HepG2 (cell line): ENCODE results near the gene HBD. TPM values are rescaled to one million over a fixed set of nuclear protein-coding genes. Genes with fewer than 3 reads are reported as not detected.
A peak's percentile ranks its signal among the peaks of the same experiment; 100 is the strongest.

ENCODE experiments used
- ATAC-seq: fragments of 200-7000 bp; cut with Tn5 transposase; 3 replicates; pipeline ENCODE4 v1.9.1; 2020; ENCODE audit warnings: mild to moderate bottlenecking, moderate library complexity
- BruUV-seq: library from RNA; stranded (reverse); fragments of 400-500 nt; replicated peaks from 2 replicates; lab custom pipeline; 2021; lab: Mats Ljungman, UMichigan
- CTCF ChIA-PET: fragments of 300-600 bp; formaldehyde crosslinking; extraction: SDS; loops from one replicate; lab custom pipeline; 2021; ENCODE audit warnings: low total read pairs, inconsistent platforms, low intra/inter-chr PET ratio; lab: Yijun Ruan, JAX
- POLR2A ChIA-PET: fragments of 350-600 bp; sonication (Branson Sonifier 250); formaldehyde crosslinking; loops from one replicate; lab custom pipeline; 2020; ENCODE audit warnings: antibody characterized with exemption, inconsistent platforms; lab: Yijun Ruan, JAX
- DNase-seq: peaks from one replicate; pipeline ENCODE4 v3.0.0-alpha.2; 2015; ENCODE audit warnings: low spot score
- FAIRE-seq: peaks from 3 replicates; lab custom pipeline; 2011; peaks lifted over from hg19 to GRCh38; lab: Jason Lieb, UNC
- H2AFZ ChIP-seq: one replicate; pipeline ENCODE4 v1.6.1; 2011; ENCODE audit warnings: low read length, inconsistent platforms
- H3K27ac ChIP-seq: fragments of 300-600 bp; 3 replicates; pipeline ENCODE4 v1.8.0; 2011; ENCODE audit warnings: mixed run types, mild to moderate bottlenecking, mixed read lengths, low read length, inconsistent platforms; ENCODE audit not compliant: insufficient read depth; ENCODE audit errors: extremely low read length
- H3K27me3 ChIP-seq, 2 experiments: fragments of 200-600 bp in 1 of 2; 2 replicates in 1 of 2; 3 replicates in 1 of 2; pipeline versions ENCODE4 v1.6.0 to v1.8.0; 2011; ENCODE audit warnings: low read length in 2 of 2, mild to moderate bottlenecking in 2 of 2, moderate library complexity in 2 of 2, inconsistent platforms in 1 of 2; ENCODE audit not compliant: insufficient read depth in 2 of 2, control insufficient read depth in 1 of 2
- H3K36me3 ChIP-seq, 2 experiments: fragments of 200-600 bp in 1 of 2; replicated peaks in 1 of 2; 2 replicates in 1 of 2; 3 replicates in 1 of 2; pipeline versions ENCODE4 v1.5.1 to v1.8.0; 2011; ENCODE audit warnings: low read length in 2 of 2, inconsistent platforms in 1 of 2; ENCODE audit not compliant: insufficient read depth in 2 of 2, control insufficient read depth in 1 of 2
- H3K4me1 ChIP-seq: 2 replicates; pipeline ENCODE4 v1.5.1; 2012; ENCODE audit warnings: low read length, inconsistent platforms; ENCODE audit not compliant: insufficient read depth
- H3K4me2 ChIP-seq: 2 replicates; pipeline ENCODE4 v1.6.0; 2011; ENCODE audit warnings: low read depth, low read length, inconsistent platforms
- H3K4me3 ChIP-seq, 3 experiments: fragments of 200-600 bp in 1 of 3; sonication (generic), shearing (Covaris generic) in 1 of 3; replicated peaks in 1 of 3; 2 replicates each; pipeline ENCODE4 v1.5.1; 2011 to 2016; ENCODE audit warnings: low read length in 3 of 3, inconsistent platforms in 2 of 3, low read depth in 2 of 3, mild to moderate bottlenecking in 2 of 3, control low read depth in 1 of 3, mixed read lengths in 1 of 3; ENCODE audit not compliant: insufficient read depth in 1 of 3
- H3K79me2 ChIP-seq: one replicate; pipeline ENCODE4 v1.6.1; 2011; ENCODE audit warnings: low read length, inconsistent platforms; ENCODE audit not compliant: insufficient read depth
- H3K9ac ChIP-seq: 2 replicates; pipeline ENCODE4 v1.6.0; 2011; ENCODE audit warnings: mild to moderate bottlenecking, low read depth, low read length, inconsistent platforms; ENCODE audit not compliant: insufficient read depth
- H3K9me3 ChIP-seq: 2 replicates; pipeline ENCODE4 v1.5.1; 2012; ENCODE audit warnings: mild to moderate bottlenecking, low read length
- H4K20me1 ChIP-seq: 2 replicates; pipeline ENCODE4 v1.6.0; 2011; ENCODE audit warnings: inconsistent platforms, mild to moderate bottlenecking, low read length, moderate library complexity; ENCODE audit not compliant: insufficient read depth
- AGO2 ChIP-seq: fragments of 200-400 bp; formaldehyde crosslinking; optimal IDR thresholded peaks from 2 replicates; pipeline ENCODE3; 2017; ENCODE audit warnings: mild to moderate bottlenecking, low read depth, low read length, moderate library complexity
- ATF7 ChIP-seq, 2 experiments: fragments of 450-650 bp in 1 of 2; sonication (generic) in 1 of 2; formaldehyde crosslinking in 1 of 2; IDR thresholded peaks; 2 replicates each; pipeline versions ENCODE4 v1.4.0 to v1.6.1; 2016 to 2020; ENCODE audit warnings: antibody characterized with exemption in 1 of 2, mild to moderate bottlenecking in 1 of 2, missing genetic modification reagents in 1 of 2
- CHCHD3 ChIP-seq: sonication (generic); formaldehyde crosslinking; IDR thresholded peaks from 2 replicates; pipeline ENCODE4 v1.8.0; 2022; ENCODE audit warnings: mild to moderate bottlenecking, missing genetic modification reagents, moderate library complexity
- DPF2 ChIP-seq: sonication (generic); formaldehyde crosslinking; IDR thresholded peaks from 2 replicates; pipeline ENCODE4 v1.4.0; 2020; ENCODE audit warnings: mild to moderate bottlenecking, low read depth, missing genetic modification reagents, borderline replicate concordance
- ETV5 ChIP-seq: IDR thresholded peaks from 2 replicates; pipeline ENCODE4 v1.6.1; 2018; ENCODE audit warnings: missing biosample characterization, missing genetic modification reagents, inconsistent platforms, borderline replicate concordance
- HBP1 ChIP-seq: IDR thresholded peaks from 2 replicates; pipeline ENCODE4 v1.6.1; 2016; ENCODE audit warnings: low read depth, control low read depth
- ISL2 ChIP-seq: sonication (generic); formaldehyde crosslinking; IDR thresholded peaks from 2 replicates; pipeline ENCODE4 v1.5.0; 2020; ENCODE audit warnings: missing genetic modification reagents
- NFE2L2 ChIP-seq: fragments of 150-350 bp; IDR thresholded peaks from 2 replicates; pipeline ENCODE4 v1.6.1; 2014; ENCODE audit warnings: low read length
- SP1 ChIP-seq, 2 experiments: fragments of 450-650 bp in 1 of 2; sonication (generic) in 1 of 2; formaldehyde crosslinking in 1 of 2; IDR thresholded peaks; 2 replicates each; pipeline versions ENCODE4 v1.4.0 to v1.6.1; 2016 to 2020; ENCODE audit warnings: missing genetic modification reagents in 1 of 2
- ZNF343 ChIP-seq: sonication (generic); formaldehyde crosslinking; IDR thresholded peaks from 2 replicates; pipeline ENCODE4 v1.4.0; 2020; ENCODE audit warnings: mild to moderate bottlenecking, missing genetic modification reagents
- ZNF792 ChIP-seq: IDR thresholded peaks from 2 replicates; pipeline ENCODE4 v1.6.1; 2016
- WGBS: methylation state at CpG from one replicate; pipeline ENCODE4 v1.1.6; 2017; ENCODE audit warnings: low lambda C conversion rate; 5-methylcytosine and 5-hydroxymethylcytosine counted together
- in situ Hi-C: cut with HindIII; loops from 2 replicates; pipeline ENCODE4 v1.10.0; 2017; ENCODE audit warnings: low pct_unique_long_range_greater_than_20kb; ENCODE audit not compliant: extremely low pct_ligation_motif_present
- intact Hi-C: fragments of 100-400 bp; cut with micrococcal nuclease; formaldehyde crosslinking; loops from one replicate; pipeline ENCODE4 v1.10.0; 2022; ENCODE audit not compliant: unreplicated experiment
- polyA plus RNA-seq, 8 experiments: library from polyadenylated mRNA; depleted of rRNA in 3 of 8; stranded (reverse) in 7 of 8; unstranded in 1 of 8; fragments of >200 nt; fragmentation: Illumina TruSeq in 4 of 8; extraction: Trizol in 4 of 8; gene quantifications; 2 replicates each; pipeline versions ENCODE4 v1.2.1 to v1.2.3, GENCODE V29; 2011 to 2016; ENCODE audit warnings: low read depth in 4 of 8, missing spikeins in 1 of 8, mixed read lengths in 1 of 8; ENCODE audit not compliant: insufficient read depth in 1 of 8
- total RNA-seq, 5 experiments: library from RNA; depleted of rRNA; stranded (reverse); fragments of >200 nt; fragmentation: Illumina TruSeq; extraction: Trizol; gene quantifications; 2 replicates each; pipeline ENCODE4 v1.2.3, GENCODE V29; 2016; ENCODE audit warnings: low read depth in 1 of 5

HBD gene
- total and polyA plus RNA-seq, 2 of the 13 experiments (the other 11 are each of a cell fraction or from before 2014, with no cell fraction given), result not detected

- DNase-seq (no peak), FAIRE-seq (no peak), ATAC-seq (no peak)
- POLR2A ChIA-PET, result no interaction called here
- no peak for TF ChIP-seq AGO2
- no peak for TF ChIP-seq HBP1 (CRISPR knock-in tag)
- TF ChIP-seq DPF2 (CRISPR knock-in tag), result no peak
- TF ChIP-seq ISL2 (CRISPR knock-in tag), result no peak
- peak; percentile 76; the same call in 1 of the 2 replicates for TF ChIP-seq ATF7 (IDR thresholded peaks at IDR 0.05)
- TF ChIP-seq ATF7 (CRISPR knock-in tag; IDR thresholded peaks at IDR 0.05), result no peak
- TF ChIP-seq CHCHD3, result no peak
- 0 out of 2 replicates have a peak, but pooled peaks have one; percentile 22 for TF ChIP-seq NFE2L2
- TF ChIP-seq SP1 (IDR thresholded peaks at IDR 0.05), result no peak
- TF ChIP-seq SP1 (CRISPR knock-in tag; IDR thresholded peaks at IDR 0.05), result no peak
- no peak for TF ChIP-seq ZNF343 (CRISPR knock-in tag)
- no peak for TF ChIP-seq ETV5
- TF ChIP-seq ZNF792, result no peak
- no peaks in the 10 kb centered on the region for H3K4me1 ChIP-seq
- in situ Hi-C loops, result no loop called here
- H3K79me2 ChIP-seq, result no peaks in the 10 kb centered on the region
- no peaks in the 10 kb centered on the region for H3K9me3 ChIP-seq
- no peak overlapping the region for H3K4me2 ChIP-seq
- H2AFZ ChIP-seq, result no peak overlapping the region
- no TSS peak for BruUV-seq
- H3K4me3 ChIP-seq, result no peak overlapping the region
- H4K20me1 ChIP-seq, result no peaks in the 10 kb centered on the region
- CTCF ChIA-PET, result no interaction called here
- H3K27ac ChIP-seq, result no peak overlapping the region
- no peaks in the 10 kb centered on the region for H3K27me3 ChIP-seq
- H3K9ac ChIP-seq, result no peak overlapping the region
- intact Hi-C loops, result no loop called here
- no peaks in the 10 kb centered on the region for H3K36me3 ChIP-seq
- 12% methylated on average over 4 of the region's 4 CpGs for WGBS
These were observed 38.2 kb upstream of the HBD start for GRCh38 chr11:5272395-5273017.
